Upper lobe of left lung (tissue), 6 donors: Measurements from ENCODE around the gene PPFIA2. TPM values are rescaled to one million over a fixed set of nuclear protein-coding genes. Genes with fewer than 3 reads are reported as not detected.

Source experiments
- ATAC-seq, 2 donors: fragments of 200-7000 bp; cut with Tn5 transposase; one replicate each; pipeline ENCODE4 v1.9.1; 2022; ENCODE audit warnings: mild to moderate bottlenecking in 2 of 2, moderate library complexity in 2 of 2; ENCODE audit not compliant: low FRiP score in 2 of 2
- DNase-seq, 2 donors: peaks; one replicate each; pipeline ENCODE4 v3.0.0-alpha.2; 2019 to 2020
- H3K27ac ChIP-seq, 4 donors: fragments of 200-600 bp; sonication (generic); one replicate each; pipeline ENCODE4 v1.5.1; 2016 to 2019
- H3K27me3 ChIP-seq, 4 donors: fragments of 200-600 bp; sonication (generic); one replicate each; pipeline ENCODE4 v1.5.1; 2017 to 2019
- H3K36me3 ChIP-seq, 4 donors: fragments of 200-600 bp; sonication (generic); one replicate each; pipeline ENCODE4 v1.5.1; 2016 to 2019
- H3K4me1 ChIP-seq, 4 donors: fragments of 200-600 bp; sonication (generic); one replicate each; pipeline ENCODE4 v1.5.1; 2018 to 2019
- H3K4me3 ChIP-seq, 4 donors: fragments of 200-600 bp; sonication (generic); one replicate each; pipeline ENCODE4 v1.5.1; 2017 to 2019; ENCODE audit warnings: mild to moderate bottlenecking in 2 of 4, moderate library complexity in 1 of 4
- H3K9me3 ChIP-seq, 4 donors: fragments of 200-600 bp; sonication (generic); one replicate each; pipeline ENCODE4 v1.5.1; 2018 to 2019
- EP300 ChIP-seq, 4 donors: sonication (generic); formaldehyde crosslinking; IDR thresholded peaks; one replicate each; pipeline ENCODE4 v1.5.1; 2017; ENCODE audit warnings: antibody characterized with exemption in 4 of 4, control low read depth in 2 of 4
- POLR2A ChIP-seq, 4 donors: fragments of 450-650 bp; IDR thresholded peaks; one replicate each; pipeline ENCODE4 v1.5.1; 2016 to 2017; ENCODE audit warnings: antibody characterized with exemption in 4 of 4, mild to moderate bottlenecking in 2 of 4
- POLR2AphosphoS5 ChIP-seq, 2 donors: sonication (generic); formaldehyde crosslinking; IDR thresholded peaks; one replicate each; pipeline ENCODE4 v1.5.1; 2017; ENCODE audit warnings: antibody characterized with exemption in 2 of 2
- WGBS, 2 donors: methylation state at CpG; one replicate each; pipeline ENCODE4 v1.1.5; 2017 to 2018; 5-methylcytosine and 5-hydroxymethylcytosine counted together
- total RNA-seq, 6 donors: library from RNA; depleted of rRNA in 4 of 6; stranded (reverse); fragments of >200 nt in 4 of 6; gene quantifications; one replicate each; pipeline versions ENCODE4 v1.1.0 to v1.2.1, GENCODE V29; 2016 to 2021
- TF ChIP-seq, protein P1 (sequence below), 6 experiments: fragments of 450-650 bp in 4 of 6; fragments of 200-600 bp in 2 of 6; sonication (generic) in 2 of 6; IDR thresholded peaks; one replicate each; pipeline ENCODE4 v1.5.1; 2016 to 2019; ENCODE audit warnings: antibody characterized with exemption in 6 of 6
- donor health status: DM: no; HTN: no; CAD: no; lungs with moderate emphysema.
- donor health status: DM: no; HTN: yes; CAD: no; lungs with severe emphysema.

PPFIA2 gene
- total RNA-seq, 6 donors from 2014 or later, result 1.3 to 7.3 (median 2.6) TPM

DNA sequence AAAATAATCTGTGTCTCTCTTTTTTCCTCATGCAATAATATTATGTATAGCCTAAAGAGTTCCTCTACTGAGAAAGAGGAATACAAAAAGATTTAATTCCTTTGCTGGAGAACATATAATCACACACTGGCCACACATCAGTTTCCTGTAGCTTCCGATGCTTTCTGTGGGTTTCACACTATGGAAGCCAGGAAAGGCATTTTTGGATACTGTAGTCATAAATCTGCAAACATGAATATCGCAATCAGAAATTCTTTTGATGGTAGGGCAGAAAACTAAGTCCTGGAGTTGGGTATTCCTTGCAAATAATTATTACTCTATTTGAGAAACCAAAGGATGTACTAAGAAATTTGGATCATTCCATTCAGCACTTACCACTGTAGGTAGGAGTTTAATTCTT, 421.3 kb downstream of the PPFIA2 start:
- H3K4me1 ChIP-seq, result no peaks in the 10 kb centered on the region
- DNase-seq (no peak), ATAC-seq (no peak)
- WGBS, 2 donors, result 80 to 81% methylated on average over 2 of the region's 2 CpGs
- no peaks in the 10 kb centered on the region for H3K27me3 ChIP-seq
- no peaks in the 10 kb centered on the region for H3K9me3 ChIP-seq
- H3K36me3 ChIP-seq, result no peaks in the 10 kb centered on the region
- no peak overlapping the region for H3K4me3 ChIP-seq
- TF ChIP-seq, protein P1, sequence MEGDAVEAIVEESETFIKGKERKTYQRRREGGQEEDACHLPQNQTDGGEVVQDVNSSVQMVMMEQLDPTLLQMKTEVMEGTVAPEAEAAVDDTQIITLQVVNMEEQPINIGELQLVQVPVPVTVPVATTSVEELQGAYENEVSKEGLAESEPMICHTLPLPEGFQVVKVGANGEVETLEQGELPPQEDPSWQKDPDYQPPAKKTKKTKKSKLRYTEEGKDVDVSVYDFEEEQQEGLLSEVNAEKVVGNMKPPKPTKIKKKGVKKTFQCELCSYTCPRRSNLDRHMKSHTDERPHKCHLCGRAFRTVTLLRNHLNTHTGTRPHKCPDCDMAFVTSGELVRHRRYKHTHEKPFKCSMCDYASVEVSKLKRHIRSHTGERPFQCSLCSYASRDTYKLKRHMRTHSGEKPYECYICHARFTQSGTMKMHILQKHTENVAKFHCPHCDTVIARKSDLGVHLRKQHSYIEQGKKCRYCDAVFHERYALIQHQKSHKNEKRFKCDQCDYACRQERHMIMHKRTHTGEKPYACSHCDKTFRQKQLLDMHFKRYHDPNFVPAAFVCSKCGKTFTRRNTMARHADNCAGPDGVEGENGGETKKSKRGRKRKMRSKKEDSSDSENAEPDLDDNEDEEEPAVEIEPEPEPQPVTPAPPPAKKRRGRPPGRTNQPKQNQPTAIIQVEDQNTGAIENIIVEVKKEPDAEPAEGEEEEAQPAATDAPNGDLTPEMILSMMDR (IDR thresholded peaks at IDR 0.05), result no peak
- no peak for TF ChIP-seq POLR2AphosphoS5 (IDR thresholded peaks at IDR 0.05)
- no peak for TF ChIP-seq POLR2A (IDR thresholded peaks at IDR 0.05)
- no peak for TF ChIP-seq EP300 (IDR thresholded peaks at IDR 0.05)
- H3K27ac ChIP-seq, result no peak overlapping the region

DNA sequence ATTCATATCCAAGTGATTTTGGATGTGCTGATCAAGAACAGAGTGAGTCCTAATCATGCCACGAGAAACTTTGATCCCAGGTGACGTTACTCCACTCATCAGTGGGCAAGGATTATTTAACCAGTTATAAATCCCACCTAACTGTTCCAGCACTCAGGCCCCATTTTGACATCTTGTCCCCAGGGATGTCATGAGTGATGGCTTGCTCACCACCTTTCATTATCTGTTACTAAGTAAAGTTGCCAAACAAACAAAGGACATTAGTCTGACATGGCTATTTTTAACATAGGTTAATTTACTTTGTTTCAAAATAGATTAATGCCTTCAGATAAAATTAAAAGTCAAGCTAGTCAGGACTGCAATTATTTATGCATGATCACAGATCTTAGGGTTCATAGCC, 425.3 kb downstream of the PPFIA2 start:
- 70 to 74% methylated on average over 2 of the region's 2 CpGs for WGBS, 2 donors
- H3K36me3 ChIP-seq, result no peaks in the 10 kb centered on the region
- H3K4me3 ChIP-seq, result no peak overlapping the region
- no peak for TF ChIP-seq POLR2AphosphoS5 (IDR thresholded peaks at IDR 0.05)
- TF ChIP-seq, protein P1 (IDR thresholded peaks at IDR 0.05), result no peak
- no peak for TF ChIP-seq EP300 (IDR thresholded peaks at IDR 0.05)
- TF ChIP-seq POLR2A (IDR thresholded peaks at IDR 0.05), result no peak
- DNase-seq, result no peak
- no peak for ATAC-seq
- no peaks in the 10 kb centered on the region for H3K27me3 ChIP-seq
- no peaks in the 10 kb centered on the region for H3K4me1 ChIP-seq
- H3K27ac ChIP-seq, result no peak overlapping the region
- no peaks in the 10 kb centered on the region for H3K9me3 ChIP-seq

DNA sequence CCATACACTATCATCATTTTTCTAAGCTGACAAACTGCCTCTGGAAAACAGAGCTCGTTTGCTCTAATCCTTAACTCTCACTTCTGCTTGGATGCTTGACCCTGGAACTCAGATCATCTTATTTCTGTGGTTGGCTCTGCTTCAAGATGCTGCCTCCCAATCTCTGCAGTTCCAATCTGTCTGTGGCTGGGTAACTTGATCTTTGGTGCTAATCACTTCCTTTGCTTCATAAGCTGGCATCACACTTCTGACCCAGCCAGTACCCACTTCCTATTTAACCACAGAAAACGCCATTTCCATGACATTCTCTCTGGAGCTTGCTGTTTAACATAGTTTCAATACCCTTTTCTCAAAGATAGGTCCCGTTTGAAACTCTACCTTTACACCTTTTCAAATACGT, 427.1 kb downstream of the PPFIA2 start:
- Histone ChIP-seq H3K4me3 (no peak overlapping the region), H3K27ac (no peak overlapping the region), H3K4me1 (no peaks in the 10 kb centered on the region), H3K9me3 (no peaks in the 10 kb centered on the region), H3K36me3 (no peaks in the 10 kb centered on the region), H3K27me3 (no peaks in the 10 kb centered on the region)
- WGBS, 2 donors, result 41 to 50% methylated on average over 4 of the region's 4 CpGs
- TF ChIP-seq EP300 (IDR thresholded peaks at IDR 0.05) (no peak), POLR2A (IDR thresholded peaks at IDR 0.05) (no peak), POLR2AphosphoS5 (IDR thresholded peaks at IDR 0.05) (no peak)
- TF ChIP-seq, protein P1 (IDR thresholded peaks at IDR 0.05), result no peak
- ATAC-seq (no peak), DNase-seq (no peak)

DNA sequence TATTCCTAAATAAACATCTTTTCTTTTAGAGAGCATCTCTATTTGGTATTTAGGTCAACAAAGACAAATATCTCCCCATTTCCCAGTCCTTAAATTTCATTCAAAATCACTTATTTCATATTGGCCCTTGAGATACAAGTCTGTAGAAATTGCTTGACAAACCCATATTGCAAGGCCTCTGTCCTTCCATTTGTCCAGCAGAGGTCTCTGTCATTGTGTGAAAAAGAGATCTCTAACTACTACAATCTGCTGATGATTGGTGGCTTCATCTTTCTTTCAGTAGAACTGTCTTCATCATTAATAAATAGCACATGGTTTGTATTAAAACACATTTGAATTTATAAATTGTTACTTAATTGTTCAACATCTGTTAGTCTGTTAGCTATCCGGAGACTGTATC, 428.7 kb downstream of the PPFIA2 start:
- no peaks in the 10 kb centered on the region for H3K9me3 ChIP-seq
- no peaks in the 10 kb centered on the region for H3K27me3 ChIP-seq
- no peaks in the 10 kb centered on the region for H3K36me3 ChIP-seq
- no peaks in the 10 kb centered on the region for H3K4me1 ChIP-seq
- no peak overlapping the region for H3K4me3 ChIP-seq
- ATAC-seq (no peak), DNase-seq (no peak)
- no peak overlapping the region for H3K27ac ChIP-seq
- WGBS, 2 donors, result 86 to 91% methylated on average over 1 of the region's 1 CpG
- TF ChIP-seq EP300 (IDR thresholded peaks at IDR 0.05), result no peak
- TF ChIP-seq POLR2A (IDR thresholded peaks at IDR 0.05), result no peak
- TF ChIP-seq, protein P1 (IDR thresholded peaks at IDR 0.05), result no peak
- no peak for TF ChIP-seq POLR2AphosphoS5 (IDR thresholded peaks at IDR 0.05)

DNA sequence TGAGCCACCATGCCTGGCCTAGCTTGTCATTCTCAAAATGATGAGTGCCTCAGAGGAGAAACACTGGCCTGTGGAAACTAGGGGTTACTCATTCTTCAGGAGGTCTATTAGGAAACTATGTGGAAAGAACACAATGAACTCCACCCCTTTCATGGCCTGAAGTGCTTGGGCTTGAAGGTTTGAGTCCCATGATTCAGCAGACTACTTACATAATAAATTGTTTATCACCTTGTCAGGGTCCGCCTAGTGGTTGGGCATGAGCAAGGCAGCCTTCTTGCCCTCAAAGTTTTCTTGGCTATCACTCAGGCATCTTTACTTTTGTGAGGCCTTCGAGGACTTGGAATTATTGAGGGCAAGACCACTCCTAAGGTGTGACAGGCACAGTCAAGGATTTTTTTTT, 430.1 kb downstream of the PPFIA2 start:
- Histone ChIP-seq H3K36me3 (no peaks in the 10 kb centered on the region), H3K4me3 (no peak overlapping the region), H3K27ac (no peak overlapping the region), H3K27me3 (no peaks in the 10 kb centered on the region), H3K4me1 (no peaks in the 10 kb centered on the region), H3K9me3 (no peaks in the 10 kb centered on the region)
- DNase-seq (no peak), ATAC-seq (no peak)
- TF ChIP-seq POLR2AphosphoS5 (IDR thresholded peaks at IDR 0.05), result no peak
- TF ChIP-seq EP300 (IDR thresholded peaks at IDR 0.05), result no peak
- TF ChIP-seq, protein P1 (IDR thresholded peaks at IDR 0.05), result peak in 1 of 6 experiments; percentile 9
- WGBS, 2 donors, result 75 to 83% methylated on average over 2 of the region's 2 CpGs
